SU-DHL-6 (cell line): ENCODE data around the gene CLCN4.

Source experiments
- H2AFZ ChIP-seq: fragments of 200-600 bp; sonication (generic); 2 replicates; pipeline ENCODE4 v1.6.1; 2014; ENCODE audit warnings: low read depth, mild to moderate bottlenecking, moderate library complexity, mixed read lengths, antibody characterized with exemption, low read length; ENCODE audit not compliant: severe bottlenecking
- H3F3A ChIP-seq: fragments of 200-600 bp; shearing (Covaris generic); 2 replicates; pipeline ENCODE4 v1.6.0; 2016; ENCODE audit warnings: antibody characterized with exemption, mild to moderate bottlenecking; ENCODE audit not compliant: insufficient read depth
- H3K27ac ChIP-seq: fragments of 200-600 bp; sonication (generic); 2 replicates; pipeline ENCODE4 v1.5.1; 2016; ENCODE audit warnings: low read depth, mild to moderate bottlenecking, low read length, moderate library complexity, mixed read lengths
- H3K27me3 ChIP-seq: fragments of 200-600 bp; sonication (generic), shearing (Covaris generic); 2 replicates; pipeline ENCODE4 v1.6.0; 2014; ENCODE audit warnings: mild to moderate bottlenecking, low read length
- H3K36me3 ChIP-seq: fragments of 200-600 bp; sonication (generic); 2 replicates; pipeline ENCODE4 v1.6.1; 2014; ENCODE audit warnings: mild to moderate bottlenecking, low read length, mixed read lengths
- H3K4me2 ChIP-seq: fragments of 300-600, 200-600 bp; shearing (Covaris generic), sonication (generic); 2 replicates; pipeline ENCODE4 v1.6.0; 2014; ENCODE audit warnings: low read length, low read depth, mild to moderate bottlenecking; ENCODE audit not compliant: poor library complexity, severe bottlenecking
- H3K4me3 ChIP-seq: fragments of 200-600 bp; sonication (generic); 2 replicates; pipeline ENCODE4 v1.5.1; 2014; ENCODE audit warnings: antibody characterized with exemption, low read length, mild to moderate bottlenecking, mixed read lengths; ENCODE audit not compliant: insufficient read depth, poor library complexity, severe bottlenecking
- H3K79me2 ChIP-seq: fragments of 200-600 bp; sonication (generic); 2 replicates; pipeline ENCODE4 v1.6.1; 2014; ENCODE audit warnings: mild to moderate bottlenecking, low read length, moderate library complexity; ENCODE audit not compliant: insufficient read depth
- H3K9ac ChIP-seq: fragments of 200-600 bp; sonication (generic); 2 replicates; pipeline ENCODE4 v1.7.0; 2014; ENCODE audit warnings: mild to moderate bottlenecking, low read length
- H3K9me2 ChIP-seq: fragments of 200-600 bp; sonication (generic); replicated peaks from 2 replicates; pipeline ENCODE4 v1.6.1; 2014; ENCODE audit warnings: low read length; ENCODE audit not compliant: insufficient read depth
- H3K9me3 ChIP-seq: fragments of 200-600 bp; sonication (generic); 2 replicates; pipeline ENCODE4 v1.6.1; 2014; ENCODE audit warnings: low read length, mixed read lengths; ENCODE audit not compliant: insufficient read depth
- H4K20me1 ChIP-seq: fragments of 200-600 bp; sonication (generic); 2 replicates; pipeline ENCODE4 v1.6.1; 2014; ENCODE audit warnings: low read depth, mild to moderate bottlenecking, antibody characterized with exemption, low read length, moderate library complexity, mixed read lengths
- EZH2phosphoT487 ChIP-seq: fragments of 200-600 bp; sonication (generic), shearing (Covaris generic); conservative IDR thresholded peaks from 2 replicates; pipeline ENCODE4 v1.6.1; 2018; ENCODE audit warnings: mild to moderate bottlenecking, antibody characterized with exemption, low read length, moderate library complexity, mixed read lengths
- TF ChIP-seq, protein P1 (sequence below): fragments of 200-600 bp; sonication (generic); IDR thresholded peaks from one replicate; pipeline ENCODE4 v1.5.1; 2017; ENCODE audit warnings: antibody characterized with exemption, mild to moderate bottlenecking, low read length, moderate library complexity; ENCODE audit not compliant: insufficient read depth, poor library complexity, severe bottlenecking

CLCN4 gene

DNA sequence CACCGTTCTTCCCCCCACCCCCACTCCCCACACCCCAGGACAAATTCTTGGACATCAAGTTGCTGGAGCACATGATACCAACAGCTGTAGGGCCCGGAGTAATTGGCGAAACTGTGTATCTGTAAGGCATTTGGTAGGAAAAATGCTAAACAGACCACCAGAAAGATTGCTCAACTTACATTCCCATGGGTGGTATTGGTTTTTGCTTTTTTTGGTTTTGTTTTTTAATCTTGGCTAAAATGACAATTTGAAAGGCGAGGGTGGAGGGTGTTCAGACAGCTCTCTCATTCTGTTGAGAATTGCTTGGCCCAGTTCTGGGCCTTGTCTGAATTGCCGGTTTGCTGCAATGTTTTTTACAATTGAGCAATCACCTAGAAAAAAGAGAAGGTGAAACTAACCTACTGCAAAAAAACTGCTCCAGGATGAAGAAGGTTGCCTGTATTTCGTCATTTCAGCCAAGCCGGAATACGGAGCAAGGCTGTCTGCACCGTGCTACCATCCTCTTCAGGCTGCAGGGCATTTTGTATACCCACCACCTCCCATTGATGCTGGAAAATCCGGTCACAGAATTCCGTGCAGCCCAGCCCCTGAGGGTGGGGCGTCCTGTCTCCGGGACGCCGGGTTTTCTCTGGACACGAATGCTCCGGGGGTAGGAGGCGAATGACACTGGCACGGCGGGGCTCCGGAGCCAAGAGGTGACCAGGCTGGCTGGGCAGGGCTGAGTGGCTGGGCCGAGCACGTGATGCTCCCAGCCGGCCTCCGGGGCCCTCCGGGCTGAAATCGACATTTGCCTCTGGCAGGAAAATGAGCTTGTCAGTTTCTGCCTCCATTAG, at the start of gene CLCN4:
Gene CLCN4 (plus strand): TSS at position 777 of the 833 bp plus-strand sequence. CDS start 28,058 bp downstream, outside the sequence.
- Histone ChIP-seq H3K4me3 (peak within 1 kb of the TSS; percentile 51), H3K9me2 (no peaks in the 10 kb centered on the region), H3K9me3 (no peaks in the 10 kb centered on the region), H3K36me3 (no peaks in the 10 kb centered on the region), H4K20me1 (no peaks in the 10 kb centered on the region), H3K4me2 (peak within 1 kb of the TSS; percentile 96), H3K27me3 (no peaks in the 10 kb centered on the region), H2AFZ (peak within 1 kb of the TSS; percentile 81), H3K9ac (peak within 1 kb of the TSS; percentile 62), H3F3A (peaks cover 11% of the 10 kb centered on the region), H3K79me2 (no peaks in the 10 kb centered on the region), H3K27ac (peak within 1 kb of the TSS; percentile 75)
- TF ChIP-seq, protein P1, sequence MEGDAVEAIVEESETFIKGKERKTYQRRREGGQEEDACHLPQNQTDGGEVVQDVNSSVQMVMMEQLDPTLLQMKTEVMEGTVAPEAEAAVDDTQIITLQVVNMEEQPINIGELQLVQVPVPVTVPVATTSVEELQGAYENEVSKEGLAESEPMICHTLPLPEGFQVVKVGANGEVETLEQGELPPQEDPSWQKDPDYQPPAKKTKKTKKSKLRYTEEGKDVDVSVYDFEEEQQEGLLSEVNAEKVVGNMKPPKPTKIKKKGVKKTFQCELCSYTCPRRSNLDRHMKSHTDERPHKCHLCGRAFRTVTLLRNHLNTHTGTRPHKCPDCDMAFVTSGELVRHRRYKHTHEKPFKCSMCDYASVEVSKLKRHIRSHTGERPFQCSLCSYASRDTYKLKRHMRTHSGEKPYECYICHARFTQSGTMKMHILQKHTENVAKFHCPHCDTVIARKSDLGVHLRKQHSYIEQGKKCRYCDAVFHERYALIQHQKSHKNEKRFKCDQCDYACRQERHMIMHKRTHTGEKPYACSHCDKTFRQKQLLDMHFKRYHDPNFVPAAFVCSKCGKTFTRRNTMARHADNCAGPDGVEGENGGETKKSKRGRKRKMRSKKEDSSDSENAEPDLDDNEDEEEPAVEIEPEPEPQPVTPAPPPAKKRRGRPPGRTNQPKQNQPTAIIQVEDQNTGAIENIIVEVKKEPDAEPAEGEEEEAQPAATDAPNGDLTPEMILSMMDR = no peak
- no peak for TF ChIP-seq EZH2phosphoT487

DNA sequence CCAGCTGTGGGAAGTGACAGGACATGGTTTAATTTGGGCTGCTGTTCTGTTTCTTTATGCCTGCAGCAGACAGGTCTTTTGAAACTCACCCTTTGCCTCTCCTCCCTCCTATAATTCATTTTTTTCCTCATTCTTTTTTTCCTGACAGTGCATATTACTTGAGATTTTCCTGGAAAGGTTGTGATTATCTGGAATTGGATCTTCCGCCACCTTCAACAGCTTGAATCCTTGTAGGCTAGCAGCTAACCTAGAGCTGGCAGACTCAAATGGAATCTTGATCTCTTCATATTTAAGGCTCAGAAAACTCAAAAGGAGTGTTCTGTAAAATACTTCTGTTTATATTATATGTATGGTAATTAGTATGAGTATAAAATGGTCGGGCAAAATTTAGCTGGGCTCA, 49.3 kb upstream of the CLCN4 start:
- Histone ChIP-seq H2AFZ (no peak overlapping the region), H3K36me3 (no peaks in the 10 kb centered on the region), H3K79me2 (peaks cover 31% of the 10 kb centered on the region), H3K9me3 (no peaks in the 10 kb centered on the region), H3F3A (peaks cover 65% of the 10 kb centered on the region), H3K4me3 (no peak overlapping the region), H3K9me2 (no peaks in the 10 kb centered on the region), H4K20me1 (no peaks in the 10 kb centered on the region), H3K9ac (peak overlapping the region; percentile 62), H3K4me2 (peak overlapping the region; percentile 64), H3K27ac (peak overlapping the region; percentile 100), H3K27me3 (no peaks in the 10 kb centered on the region)
- TF ChIP-seq, protein P1 = no peak
- no peak for TF ChIP-seq EZH2phosphoT487

DNA sequence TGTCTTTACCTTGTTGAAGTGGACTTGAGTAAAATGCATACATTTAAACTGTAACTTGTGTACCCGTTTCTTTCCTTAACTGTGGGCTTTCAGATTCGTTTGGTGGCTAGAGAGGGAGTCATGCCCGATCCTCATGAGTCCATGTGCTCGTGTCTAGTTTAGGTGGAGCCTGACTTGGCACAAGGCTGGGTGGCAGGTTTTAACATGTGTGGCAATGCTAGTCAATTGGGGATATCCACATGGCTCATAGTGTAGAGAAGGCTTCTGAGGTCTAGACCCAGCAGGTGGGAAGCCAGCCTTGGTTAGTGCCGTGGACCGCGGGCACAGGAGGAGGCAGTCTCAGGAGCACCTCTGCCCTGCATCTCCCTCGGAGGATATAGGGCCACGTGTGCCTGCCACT, 48.5 kb upstream of the CLCN4 start:
- Histone ChIP-seq H3K27me3 (no peaks in the 10 kb centered on the region), H3K9ac (peak overlapping the region; percentile 62), H3K36me3 (no peaks in the 10 kb centered on the region), H2AFZ (no peak overlapping the region), H3K9me2 (no peaks in the 10 kb centered on the region), H3K79me2 (peaks cover 35% of the 10 kb centered on the region), H3K4me2 (peak overlapping the region; percentile 64), H3K27ac (peak overlapping the region; percentile 100), H4K20me1 (no peaks in the 10 kb centered on the region), H3K9me3 (no peaks in the 10 kb centered on the region), H3K4me3 (no peak overlapping the region), H3F3A (peaks cover 68% of the 10 kb centered on the region)
- TF ChIP-seq, protein P1 = no peak
